Left cardiac atrium (tissue), 4 donors: ENCODE results near the gene BRICD5. TPM values are rescaled to one million over a fixed set of nuclear protein-coding genes. Genes with fewer than 3 reads are reported as not detected.

Source experiments
- ATAC-seq, 2 donors: fragments of 200-7000 bp; cut with Tn5 transposase; one replicate each; pipeline ENCODE4 v1.9.1; 2020; ENCODE audit warnings: mild to moderate bottlenecking in 2 of 2, moderate library complexity in 2 of 2
- DNase-seq: peaks from one replicate; pipeline ENCODE4 v3.0.0-alpha.2; 2020
- intact Hi-C, 2 donors: fragments of 100-400 bp; cut with DNase I; formaldehyde crosslinking; loops; one replicate each; pipeline versions ENCODE4 v1.14.1 to v1.15.1; 2022 to 2023
- total RNA-seq, 2 donors: library from RNA; stranded (reverse); fragmentation: NEBNext Ultra II Directional; extraction: Animal tissue kit (Norgen Biotek cat#: 25700); gene quantifications; one replicate each; pipeline ENCODE4 v1.2.1, GENCODE V29; 2021
- donor health status: DM: no; HTN: yes; CAD: no.
- donor health status: DM: no; HTN: yes; CAD: no; lungs with severe emphysema.
- donor health status: DM: yes; HTN: yes; CAD: no.
- donor health status: Dilated cardiomyopathy.

BRICD5 gene
- total RNA-seq, 2 donors from 2014 or later, result 5.7 to 5.9 TPM

- no peak for DNase-seq
- ATAC-seq, result no peak
- intact Hi-C loops, result no loop called here
Observed at GRCh38 chr16:2173916-2174315, 36.7 kb downstream of the BRICD5 start.

GRCh38 chr16:2173366-2173765, 37.3 kb downstream of the BRICD5 start:
- intact Hi-C loops, result no loop called here
- ATAC-seq, result no peak
- no peak for DNase-seq

- ATAC-seq (no peak), DNase-seq (no peak)
- intact Hi-C loops, result no loop called here
Observed at GRCh38 chr16:2172688-2173335, 37.9 kb downstream of the BRICD5 start.

- intact Hi-C loops, result no loop called here
- DNase-seq, result no peak
- no peak for ATAC-seq
Observed at GRCh38 chr16:2171601-2172178, 39.0 kb downstream of the BRICD5 start.

- intact Hi-C loops, result no loop called here
- ATAC-seq (no peak), DNase-seq (no peak)
Observed at GRCh38 chr16:2170587-2171435, 39.9 kb downstream of the BRICD5 start.

- DNase-seq (no peak), ATAC-seq (peak; percentile 6 to 58)
- intact Hi-C loops, result no loop called here
Observed at GRCh38 chr16:2170080-2170479, 40.6 kb downstream of the BRICD5 start.

- no peak for DNase-seq
- intact Hi-C loops, result no loop called here
- no peak for ATAC-seq
Observed at GRCh38 chr16:2167068-2167638, 43.5 kb downstream of the BRICD5 start.

GRCh38 chr16:2166263-2167067, 44.2 kb downstream of the BRICD5 start:
- intact Hi-C loops, result no loop called here
- ATAC-seq (no peak), DNase-seq (no peak)

- intact Hi-C loops, result no loop called here
- no peak for DNase-seq
- no peak for ATAC-seq
Observed at GRCh38 chr16:2165861-2166260, 44.8 kb downstream of the BRICD5 start.

GRCh38 chr16:2163211-2163881, 47.3 kb downstream of the BRICD5 start:
- DNase-seq, result no peak
- no peak for ATAC-seq
- intact Hi-C loops, result no loop called here

GRCh38 chr16:2162676-2163118, 48.0 kb downstream of the BRICD5 start:
- intact Hi-C loops, result no loop called here
- ATAC-seq (no peak), DNase-seq (no peak)

- ATAC-seq (no peak), DNase-seq (no peak)
- intact Hi-C loops, result no loop called here
Observed at GRCh38 chr16:2161911-2162310, 48.8 kb downstream of the BRICD5 start.

GRCh38 chr16:2160915-2161551, 49.6 kb downstream of the BRICD5 start:
- ATAC-seq (peak; percentile 31 to 48), DNase-seq (peak; percentile 70)
- intact Hi-C loops, result no loop called here

Other genes starting within 250 kb of the BRICD5 start
- 1,000 to 10,000 TPM; 1,152 to 1,209 TPM for gene RPS2, start 246.0 kb downstream of the BRICD5 start, total RNA-seq
- not detected for gene RNF151, start 244.0 kb downstream of the BRICD5 start, total RNA-seq
- gene TBL3, start 238.8 kb downstream of the BRICD5 start, total RNA-seq, result 10 to 100 TPM; 19.4 to 21.5 TPM
- not detected for gene NOXO1, start 229.4 kb downstream of the BRICD5 start, total RNA-seq
- 10 to 100 TPM; 18.1 to 20.6 TPM for gene GFER, start 226.7 kb downstream of the BRICD5 start, total RNA-seq
- gene SYNGR3, start 220.9 kb downstream of the BRICD5 start, total RNA-seq, result 1 to 10 TPM in 1 of 2 donors, under 1 TPM in 1; 0.74 to 1.9 TPM
- gene ZNF598, start 201.0 kb downstream of the BRICD5 start, total RNA-seq, result 10 to 100 TPM; 14.7 to 22.9 TPM
- gene NPW, start 191.1 kb downstream of the BRICD5 start, total RNA-seq, result under 1 TPM in 1 of 2 donors, not detected in 1; 0.84 TPM
- 100 to 1,000 TPM; 164 to 242 TPM for gene NHERF2, start 184.0 kb downstream of the BRICD5 start, total RNA-seq
- 10 to 100 TPM in 1 of 2 donors, 1 to 10 TPM in 1; 5.7 to 16.6 TPM for gene NTHL1, start 163.0 kb downstream of the BRICD5 start, total RNA-seq
- 10 to 100 TPM; 54.3 to 73.4 TPM for gene TSC2, start 162.9 kb downstream of the BRICD5 start, total RNA-seq
- gene PKD1, start 75.0 kb downstream of the BRICD5 start, total RNA-seq, result 100 to 1,000 TPM in 1 of 2 donors, 10 to 100 TPM in 1; 82.2 to 104 TPM
- under 1 TPM; 0.81 to 0.88 TPM for gene RAB26, start 62.2 kb downstream of the BRICD5 start, total RNA-seq
- gene TRAF7, start 55.1 kb downstream of the BRICD5 start, total RNA-seq, result 10 to 100 TPM; 31.1 to 34.9 TPM
- 1 to 10 TPM; 5.9 to 6.1 TPM for gene CASKIN1, start 14.3 kb downstream of the BRICD5 start, total RNA-seq
- gene MLST8, start 5.4 kb downstream of the BRICD5 start, total RNA-seq, result 10 to 100 TPM; 24.9 to 26.9 TPM
- gene PGP, start 4.0 kb upstream of the BRICD5 start, total RNA-seq, result 10 to 100 TPM; 21.1 to 24.6 TPM
- gene E4F1, start 12.7 kb upstream of the BRICD5 start, total RNA-seq, result 10 to 100 TPM; 11.9 to 15.0 TPM
- gene DNASE1L2, start 25.6 kb upstream of the BRICD5 start, total RNA-seq, result under 1 TPM; 0.29 to 0.65 TPM
- 100 to 1,000 TPM; 124 to 128 TPM for gene ECI1, start 40.7 kb upstream of the BRICD5 start, total RNA-seq
- 100 to 1,000 TPM in 1 of 2 donors, 10 to 100 TPM in 1; 98.8 to 120 TPM for gene RNPS1, start 57.3 kb upstream of the BRICD5 start, total RNA-seq
- 10 to 100 TPM in 1 of 2 donors, 1 to 10 TPM in 1; 9.6 to 12.4 TPM for gene ABCA3, start 129.9 kb upstream of the BRICD5 start, total RNA-seq
- 1 to 10 TPM; 1.6 to 2.1 TPM for gene CCNF, start 218.6 kb upstream of the BRICD5 start, total RNA-seq
- gene TEDC2, start 249.2 kb upstream of the BRICD5 start, total RNA-seq, result 1 to 10 TPM in 1 of 2 donors, under 1 TPM in 1; 0.47 to 2.8 TPM